K562 (cell line): ENCODE data around the gene TMEM208. TPM values are rescaled to one million over a fixed set of nuclear protein-coding genes. Genes with fewer than 3 reads are reported as not detected.
A peak's percentile ranks its signal among the peaks of the same experiment; 100 is the strongest.

Experiments used
- BDP1 ChIP-seq: IDR thresholded peaks from 3 replicates; pipeline ENCODE4 v1.6.1; 2011; ENCODE audit not compliant: insufficient read length, insufficient read depth
- CBX3 ChIP-seq, 2 experiments: IDR thresholded peaks; 1 replicate in 1 of 2; 2 replicates in 1 of 2; pipeline ENCODE4 v1.6.1; 2012; ENCODE audit warnings: inconsistent platforms in 2 of 2, low read length in 2 of 2, borderline replicate concordance in 1 of 2, control low read depth in 1 of 2
- CREM ChIP-seq: IDR thresholded peaks from 2 replicates; pipeline ENCODE4 v1.6.1; 2014; ENCODE audit warnings: antibody characterized with exemption, low read depth
- CTBP1 ChIP-seq: fragments of 450-650 bp; IDR thresholded peaks from 2 replicates; pipeline ENCODE4 v1.6.1; 2016; ENCODE audit warnings: borderline replicate concordance
- DPF2 ChIP-seq: fragments of 450-650 bp; IDR thresholded peaks from 2 replicates; pipeline ENCODE4 v1.6.1; 2016
- E2F3 ChIP-seq: fragments of 250-450 bp; sonication (Bioruptor Pico); IDR thresholded peaks from 2 replicates; pipeline ENCODE4 v1.4.0; 2020; ENCODE audit warnings: mild to moderate bottlenecking
- FIP1L1 ChIP-seq: fragments of 200-400 bp; formaldehyde crosslinking; IDR thresholded peaks from 2 replicates; pipeline ENCODE4 v1.6.1; 2018; ENCODE audit warnings: mild to moderate bottlenecking, low read depth, low read length; ENCODE audit not compliant: poor library complexity, severe bottlenecking
- GABPB2 ChIP-seq: fragments of 250-450 bp; sonication (Bioruptor Pico); conservative IDR thresholded peaks from 2 replicates; pipeline ENCODE4 v1.5.1; 2021; ENCODE audit warnings: mild to moderate bottlenecking
- IRF2 ChIP-seq: sonication (generic); formaldehyde crosslinking; IDR thresholded peaks from 2 replicates; pipeline ENCODE4 v1.8.1; 2022; ENCODE audit warnings: mild to moderate bottlenecking, missing genetic modification reagents
- KDM2B ChIP-seq: fragments of 250-450 bp; sonication (Bioruptor Pico); IDR thresholded peaks from 2 replicates; pipeline ENCODE4 v1.8.0; 2021; ENCODE audit warnings: mild to moderate bottlenecking, moderate library complexity
- PHF21A ChIP-seq: fragments of 450-650 bp; IDR thresholded peaks from 2 replicates; pipeline ENCODE4 v1.6.1; 2017; ENCODE audit warnings: low read depth, borderline replicate concordance
- POLR2B ChIP-seq: fragments of 450-650 bp; IDR thresholded peaks from 2 replicates; pipeline ENCODE4 v1.6.1; 2018; ENCODE audit warnings: low read depth; ENCODE audit not compliant: partially characterized antibody
- RBM39 ChIP-seq: fragments of 200-400 bp; formaldehyde crosslinking; optimal IDR thresholded peaks from 2 replicates; pipeline ENCODE3; 2018; ENCODE audit warnings: low read depth, low read length
- RFX5 ChIP-seq: IDR thresholded peaks from 2 replicates; pipeline ENCODE4 v1.6.1; 2011; ENCODE audit warnings: low read depth, mild to moderate bottlenecking, improper control_type of control experiment, low read length
- SIX5 ChIP-seq, 2 experiments: IDR thresholded peaks; 2 replicates each; pipeline ENCODE4 v1.6.1; 2011; ENCODE audit warnings: low read length in 2 of 2, borderline replicate concordance in 1 of 2, low read depth in 1 of 2, mild to moderate bottlenecking in 1 of 2, moderate library complexity in 1 of 2; ENCODE audit not compliant: insufficient read depth in 1 of 2
- SMARCA5 ChIP-seq: fragments of 450-650 bp; IDR thresholded peaks from 2 replicates; pipeline ENCODE4 v1.6.1; 2016
- SMARCC2 ChIP-seq: fragments of 450-650 bp; IDR thresholded peaks from 2 replicates; pipeline ENCODE4 v1.6.1; 2017; ENCODE audit warnings: antibody characterized with exemption, moderate library complexity, mild to moderate bottlenecking, low read depth
- SREBF1 ChIP-seq: fragments of 150-350 bp; IDR thresholded peaks from 2 replicates; pipeline ENCODE4 v1.6.1; 2014; ENCODE audit warnings: antibody characterized with exemption, low read depth, low read length, borderline replicate concordance
- SRF ChIP-seq, 2 experiments: fragments of 250-450, 450-650 bp in 1 of 2; sonication (Bioruptor Pico) in 1 of 2; sonication (generic) in 1 of 2; formaldehyde crosslinking; IDR thresholded peaks; 2 replicates each; pipeline versions ENCODE4 v1.5.0 to v1.5.1; 2020 to 2022; ENCODE audit warnings: mild to moderate bottlenecking in 1 of 2, missing genetic modification reagents in 1 of 2
- ZC3H11A ChIP-seq: IDR thresholded peaks from 2 replicates; pipeline ENCODE4 v1.6.1; 2012; ENCODE audit warnings: low read depth, low read length, improper control_type of control experiment
- ZFX ChIP-seq: sonication (generic); formaldehyde crosslinking; IDR thresholded peaks from 2 replicates; pipeline ENCODE4 v1.8.0; 2022; ENCODE audit warnings: mild to moderate bottlenecking, missing genetic modification reagents, moderate library complexity
- ZNF232 ChIP-seq: sonication (generic); formaldehyde crosslinking; IDR thresholded peaks from 2 replicates; pipeline ENCODE4 v1.8.0; 2022; ENCODE audit warnings: mild to moderate bottlenecking, missing genetic modification reagents
- polyA plus RNA-seq, 8 experiments: library from polyadenylated mRNA; depleted of rRNA in 4 of 8; stranded (reverse) in 5 of 8; unstranded in 3 of 8; fragments of >200 nt; fragmentation: Nextera tagmentation in 2 of 8; fragmentation: Illumina TruSeq in 1 of 8; extraction: Ambion mirVana in 2 of 8; extraction: Trizol in 1 of 8; gene quantifications; 2 replicates each; pipeline versions ENCODE4 v1.2.1 to v1.2.3, GENCODE V29; 2011 to 2014; ENCODE audit warnings: inconsistent platforms in 1 of 8, missing spikeins in 1 of 8
- total RNA-seq, 7 experiments: library from RNA; depleted of rRNA in 6 of 7; stranded (reverse); fragments of >200 nt in 6 of 7; fragmentation: Illumina TruSeq in 2 of 7; extraction: Trizol in 2 of 7; gene quantifications; 2 replicates each; pipeline versions ENCODE4 v1.2.1 to v1.2.3, GENCODE V29; 2011 to 2021; ENCODE audit warnings: low replicate concordance in 1 of 7
- TF ChIP-seq, protein P1 (sequence below): fragments of 450-650 bp; formaldehyde crosslinking; IDR thresholded peaks from 2 replicates; pipeline ENCODE4 v1.4.0; 2020; ENCODE audit warnings: mild to moderate bottlenecking, moderate library complexity
- TF ChIP-seq, protein P2 (sequence below): sonication (generic); formaldehyde crosslinking; IDR thresholded peaks from 2 replicates; pipeline ENCODE4 v1.8.0; 2022; ENCODE audit warnings: mild to moderate bottlenecking, missing genetic modification reagents
- TF ChIP-seq, protein P3 (sequence below): fragments of 250-450 bp; sonication (Bioruptor Pico); IDR thresholded peaks from 2 replicates; pipeline ENCODE4 v1.8.0; 2022; ENCODE audit warnings: inconsistent platforms

Gene TMEM208
- total and polyA plus RNA-seq, 9 of the 15 experiments (the other 6 are each of a cell fraction or from before 2014, with no cell fraction given), result 31.8 to 239 (median 54.3) TPM

DNA sequence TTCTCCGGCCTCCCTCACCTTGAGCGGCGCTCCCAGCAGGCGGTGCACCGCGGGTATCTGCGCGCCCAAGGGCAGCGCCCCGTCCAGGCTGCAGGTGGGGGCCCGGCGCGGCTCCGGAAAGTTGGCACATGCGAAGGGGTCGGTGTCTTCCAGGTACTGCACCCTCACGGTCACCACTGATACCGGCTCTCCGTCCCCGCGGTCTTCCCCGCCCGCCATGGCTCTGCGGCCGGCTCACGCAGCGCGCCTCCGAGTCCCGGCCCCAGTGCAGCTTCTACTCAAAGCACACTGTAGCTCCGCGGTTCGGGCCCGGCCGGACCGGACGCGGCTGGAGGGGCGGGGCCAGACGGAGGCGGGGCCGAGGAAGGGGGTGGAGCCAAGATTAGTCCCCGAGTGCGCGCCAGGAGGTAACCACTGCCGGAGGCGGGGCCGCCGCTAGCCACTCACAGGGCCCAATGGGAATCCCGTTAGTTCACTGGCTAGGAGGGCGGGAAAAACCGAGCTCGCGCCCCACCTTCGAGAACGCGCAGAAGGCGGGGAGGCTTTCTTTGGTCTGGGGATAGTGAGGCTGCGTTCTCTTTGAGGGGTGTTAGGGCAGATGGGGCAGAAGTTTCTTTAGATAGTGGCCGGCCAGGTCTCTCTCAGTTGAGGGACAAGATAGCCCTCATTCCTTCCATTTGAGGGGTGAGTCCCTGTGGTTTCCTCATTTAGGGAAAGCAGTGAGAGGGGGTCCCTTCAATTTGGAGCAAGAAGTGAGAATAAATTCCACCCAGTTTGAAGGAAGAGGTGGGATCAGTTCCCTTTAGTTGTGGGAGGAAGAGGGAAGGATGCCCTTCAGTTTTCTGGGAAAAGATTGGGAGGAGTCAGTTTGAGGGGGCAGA lies 20.5 kb downstream of the TMEM208 start, which contains the start of gene FHOD1 (continued):
- 0 out of 2 replicates have a peak, but pooled peaks have one; percentile 33 for TF ChIP-seq DPF2
- peak; percentile 47 for TF ChIP-seq CREM
- TF ChIP-seq ZFX, result peak; percentile 81
- peak; percentile 15; the same call in 1 of the 2 replicates for TF ChIP-seq PHF21A
- no peak for TF ChIP-seq SREBF1
- no peak for TF ChIP-seq BDP1
- no peak for TF ChIP-seq RBM39
- TF ChIP-seq FIP1L1, result peak; percentile 76
- TF ChIP-seq POLR2B, result peak; percentile 52
- TF ChIP-seq, protein P1, sequence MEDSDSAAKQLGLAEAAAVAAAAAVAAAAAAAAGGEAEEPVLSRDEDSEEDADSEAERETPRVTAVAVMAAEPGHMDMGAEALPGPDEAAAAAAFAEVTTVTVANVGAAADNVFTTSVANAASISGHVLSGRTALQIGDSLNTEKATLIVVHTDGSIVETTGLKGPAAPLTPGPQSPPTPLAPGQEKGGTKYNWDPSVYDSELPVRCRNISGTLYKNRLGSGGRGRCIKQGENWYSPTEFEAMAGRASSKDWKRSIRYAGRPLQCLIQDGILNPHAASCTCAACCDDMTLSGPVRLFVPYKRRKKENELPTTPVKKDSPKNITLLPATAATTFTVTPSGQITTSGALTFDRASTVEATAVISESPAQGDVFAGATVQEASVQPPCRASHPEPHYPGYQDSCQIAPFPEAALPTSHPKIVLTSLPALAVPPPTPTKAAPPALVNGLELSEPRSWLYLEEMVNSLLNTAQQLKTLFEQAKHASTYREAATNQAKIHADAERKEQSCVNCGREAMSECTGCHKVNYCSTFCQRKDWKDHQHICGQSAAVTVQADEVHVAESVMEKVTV (CRISPR knock-in tag), result no peak
- TF ChIP-seq, protein P2, sequence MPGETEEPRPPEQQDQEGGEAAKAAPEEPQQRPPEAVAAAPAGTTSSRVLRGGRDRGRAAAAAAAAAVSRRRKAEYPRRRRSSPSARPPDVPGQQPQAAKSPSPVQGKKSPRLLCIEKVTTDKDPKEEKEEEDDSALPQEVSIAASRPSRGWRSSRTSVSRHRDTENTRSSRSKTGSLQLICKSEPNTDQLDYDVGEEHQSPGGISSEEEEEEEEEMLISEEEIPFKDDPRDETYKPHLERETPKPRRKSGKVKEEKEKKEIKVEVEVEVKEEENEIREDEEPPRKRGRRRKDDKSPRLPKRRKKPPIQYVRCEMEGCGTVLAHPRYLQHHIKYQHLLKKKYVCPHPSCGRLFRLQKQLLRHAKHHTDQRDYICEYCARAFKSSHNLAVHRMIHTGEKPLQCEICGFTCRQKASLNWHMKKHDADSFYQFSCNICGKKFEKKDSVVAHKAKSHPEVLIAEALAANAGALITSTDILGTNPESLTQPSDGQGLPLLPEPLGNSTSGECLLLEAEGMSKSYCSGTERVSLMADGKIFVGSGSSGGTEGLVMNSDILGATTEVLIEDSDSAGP, result no peak
- TF ChIP-seq SRF (CRISPR knock-in tag; IDR thresholded peaks at IDR 0.05), result peak in 1 of 2 experiments; percentile 45; a peak in 1 of 4 replicates
- TF ChIP-seq KDM2B (CRISPR knock-in tag), result peak; percentile 78; the same call in 1 of the 2 replicates
- TF ChIP-seq SMARCC2, result no peak
- TF ChIP-seq SIX5 (IDR thresholded peaks at IDR 0.05; ENCODE audit: borderline replicate concordance in 1 of 2, insufficient read depth in 1 of 2, low read depth in 1 of 2, low read length in 2 of 2), result no peak
- TF ChIP-seq ZC3H11A, result no peak
- no peak for TF ChIP-seq IRF2 (CRISPR knock-in tag)
- TF ChIP-seq E2F3 (CRISPR knock-in tag), result peak; percentile 93
- TF ChIP-seq, protein P3, sequence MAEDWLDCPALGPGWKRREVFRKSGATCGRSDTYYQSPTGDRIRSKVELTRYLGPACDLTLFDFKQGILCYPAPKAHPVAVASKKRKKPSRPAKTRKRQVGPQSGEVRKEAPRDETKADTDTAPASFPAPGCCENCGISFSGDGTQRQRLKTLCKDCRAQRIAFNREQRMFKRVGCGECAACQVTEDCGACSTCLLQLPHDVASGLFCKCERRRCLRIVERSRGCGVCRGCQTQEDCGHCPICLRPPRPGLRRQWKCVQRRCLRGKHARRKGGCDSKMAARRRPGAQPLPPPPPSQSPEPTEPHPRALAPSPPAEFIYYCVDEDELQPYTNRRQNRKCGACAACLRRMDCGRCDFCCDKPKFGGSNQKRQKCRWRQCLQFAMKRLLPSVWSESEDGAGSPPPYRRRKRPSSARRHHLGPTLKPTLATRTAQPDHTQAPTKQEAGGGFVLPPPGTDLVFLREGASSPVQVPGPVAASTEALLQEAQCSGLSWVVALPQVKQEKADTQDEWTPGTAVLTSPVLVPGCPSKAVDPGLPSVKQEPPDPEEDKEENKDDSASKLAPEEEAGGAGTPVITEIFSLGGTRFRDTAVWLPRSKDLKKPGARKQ (CRISPR knock-in tag), result no peak
- TF ChIP-seq CTBP1, result peak; percentile 63
- no peak for TF ChIP-seq SMARCA5
- TF ChIP-seq CBX3 (IDR thresholded peaks at IDR 0.05; ENCODE audit: borderline replicate concordance in 1 of 2, low read length in 2 of 2), result peak in 1 of 2 experiments; percentile 49; a peak in 1 of 3 replicates
- TF ChIP-seq ZNF232 (CRISPR knock-in tag), result no peak
- no peak for TF ChIP-seq GABPB2 (CRISPR knock-in tag)
- no peak for TF ChIP-seq RFX5
